Measurements from ENCODE around the gene RSL1D1.

The RSL1D1 gene
- total RNA-seq = 135 to 502 (median 207) reads per million in 9 experiments

DNA sequence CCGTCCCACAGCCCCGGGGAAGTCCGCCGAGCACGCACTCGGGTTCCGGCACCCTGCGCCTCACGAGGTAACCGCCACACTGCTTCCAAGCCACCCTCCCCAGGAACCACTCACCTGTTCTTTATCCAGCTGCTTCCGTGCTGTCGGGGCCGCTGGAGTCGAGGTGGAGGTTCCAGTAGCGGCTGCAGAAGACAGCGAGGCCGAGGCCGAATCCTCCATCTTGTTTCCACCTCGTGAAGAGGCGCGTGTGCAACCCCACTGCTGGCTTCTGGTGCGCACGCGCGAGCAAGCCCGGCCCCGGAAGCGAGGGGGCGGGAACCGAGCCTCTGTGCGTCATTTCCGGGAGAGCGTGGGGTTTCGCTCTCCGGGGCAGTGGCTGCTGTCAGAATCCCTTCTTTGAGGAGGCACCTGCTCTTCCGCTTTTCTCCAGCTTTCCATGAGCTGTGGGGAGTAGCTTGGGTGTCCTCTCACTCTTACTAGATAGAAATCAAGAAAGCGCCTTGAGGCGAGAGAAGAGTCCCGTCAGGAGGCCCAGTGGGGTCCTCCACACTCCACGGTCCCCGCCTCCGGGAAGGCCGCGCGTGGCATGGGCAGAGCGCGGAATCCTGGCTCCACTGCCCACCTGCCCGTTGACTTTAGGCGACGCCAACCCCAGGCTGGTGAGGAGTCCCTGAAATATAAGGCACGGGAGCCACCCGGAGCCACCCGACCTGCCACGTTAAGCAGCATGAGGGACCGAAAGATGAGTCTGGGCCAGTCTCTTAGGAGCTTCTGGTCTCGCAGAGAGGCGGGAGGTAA is at the start of gene RSL1D1:
Gene RSL1D1 (minus strand): TSS at position 249 of the 798 bp plus-strand sequence. CDS start 30 bp downstream, at position 219.
- Mint-ChIP-seq H3K36me3 (ENCODE audit: insufficient read depth) (peaks cover 45% of the 10 kb centered on the region), H3K27ac (peak within 1 kb of the TSS; percentile 97 to 98), H3K4me1 (ENCODE audit: low read depth in 2 of 2) (peaks cover 32 to 39% of the 10 kb centered on the region in 2 donors), H3K4me3 (peak within 1 kb of the TSS; percentile 99), H3K27me3 (no peaks in the 10 kb centered on the region), H3K9me3 (no peaks in the 10 kb centered on the region)
- peak; percentile 89 for ATAC-seq (replicated peaks)
- peak; percentile 91 to 97 (median 96) for DNase-seq

DNA sequence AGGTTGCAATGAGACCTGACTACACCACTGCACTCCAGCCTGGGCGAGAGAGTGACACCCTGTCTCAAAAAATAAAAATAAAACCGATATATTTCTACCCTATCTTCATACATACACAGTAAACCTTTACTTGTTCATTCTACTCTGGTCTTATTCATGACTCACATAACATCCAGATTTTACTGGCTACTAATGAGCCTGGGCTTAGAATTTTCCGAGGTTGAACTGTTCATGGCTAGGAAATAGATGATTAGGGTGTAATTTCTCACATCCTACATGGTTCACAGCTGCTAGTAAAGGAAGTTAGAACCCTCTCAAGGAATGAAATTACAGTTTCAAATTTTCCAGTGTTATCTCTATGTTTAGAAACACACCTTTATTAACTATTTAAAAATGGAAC is 49.7 kb upstream of the RSL1D1 start:
- Mint-ChIP-seq H3K27me3 (no peaks in the 10 kb centered on the region), H3K4me3 (no peak overlapping the region), H3K9me3 (no peaks in the 10 kb centered on the region), H3K4me1 (ENCODE audit: low read depth in 2 of 2) (peaks cover 28 to 45% of the 10 kb centered on the region in 2 donors), H3K36me3 (ENCODE audit: insufficient read depth) (peaks cover 48% of the 10 kb centered on the region), H3K27ac (peak overlapping the region in 1 of 2 donors; percentile 65)
- no peak for DNase-seq
- peak; percentile 21 for ATAC-seq (replicated peaks)

DNA sequence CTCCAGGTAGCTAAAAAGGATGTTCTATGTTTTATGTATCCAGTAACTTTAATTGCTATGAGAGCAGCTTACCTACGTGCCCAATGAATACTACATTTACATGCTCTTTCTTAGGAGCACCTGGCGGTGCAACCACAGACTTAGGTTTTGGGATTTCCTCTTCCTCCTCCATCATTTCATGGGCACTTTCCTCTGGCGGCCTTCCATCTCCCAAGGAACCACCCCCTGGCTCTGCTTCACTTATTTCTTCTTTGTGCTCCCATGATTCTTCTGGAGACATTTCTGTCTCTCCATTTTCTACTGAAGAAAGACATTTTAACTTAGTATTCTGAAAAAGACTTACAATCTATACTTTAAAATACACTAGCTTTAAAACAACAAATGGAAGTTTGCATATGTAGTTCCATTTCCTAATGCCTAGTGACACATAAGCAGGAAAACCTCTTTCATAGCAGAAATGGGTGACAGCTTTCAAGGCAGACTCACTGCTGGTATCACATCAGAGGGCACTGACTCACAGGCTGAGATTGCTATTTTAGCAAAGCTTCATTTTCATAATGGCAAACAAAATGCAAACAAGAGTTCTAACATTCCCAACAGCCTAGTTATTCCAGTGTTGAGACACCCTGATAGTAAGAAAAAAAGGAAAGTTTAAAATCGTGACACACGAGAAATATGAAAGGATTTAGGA is 45.3 kb upstream of the RSL1D1 start:
- ATAC-seq (replicated peaks) = no peak
- H3K36me3 Mint-ChIP-seq (ENCODE audit: insufficient read depth) = peaks cover 65% of the 10 kb centered on the region

DNA sequence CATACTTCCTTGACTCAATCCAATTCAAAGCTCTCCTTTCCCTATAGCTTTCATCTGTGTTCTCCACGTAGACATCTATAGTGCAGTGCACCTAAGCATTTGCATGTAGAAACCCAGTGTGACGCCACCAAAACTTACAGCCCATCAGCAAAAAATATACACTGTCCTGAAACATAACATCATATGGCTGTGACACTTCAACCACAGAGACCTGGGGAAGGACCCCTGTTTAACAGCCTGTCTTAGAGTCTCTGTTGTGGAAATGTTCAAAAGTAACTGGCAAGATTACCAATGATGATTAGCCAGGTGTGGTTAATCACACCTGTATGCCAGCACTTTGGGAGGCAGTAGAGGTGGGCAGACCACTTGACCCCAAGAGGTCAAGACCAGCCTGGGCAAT is 42.2 kb upstream of the RSL1D1 start:
- H3K27ac Mint-ChIP-seq = no peak overlapping the region
- H3K4me1 Mint-ChIP-seq (ENCODE audit: low read depth in 2 of 2) = peaks cover 5 to 16% of the 10 kb centered on the region in 2 donors
- H3K9me3 Mint-ChIP-seq = no peaks in the 10 kb centered on the region
- DNase-seq (no peak), ATAC-seq (replicated peaks) (peak; percentile 41)
- H3K27me3 Mint-ChIP-seq = no peaks in the 10 kb centered on the region
- peaks cover 85% of the 10 kb centered on the region for H3K36me3 Mint-ChIP-seq (ENCODE audit: insufficient read depth)
- no peak overlapping the region for H3K4me3 Mint-ChIP-seq

More for the DNA sequence above, 45.3 kb upstream of the RSL1D1 start:
- H3K27ac Mint-ChIP-seq = no peak overlapping the region
- H3K4me3 Mint-ChIP-seq = no peak overlapping the region
- DNase-seq = no peak
- H3K4me1 Mint-ChIP-seq (ENCODE audit: low read depth in 2 of 2) = peaks cover 22 to 40% of the 10 kb centered on the region in 2 donors
- H3K27me3 Mint-ChIP-seq = no peaks in the 10 kb centered on the region
- no peaks in the 10 kb centered on the region for H3K9me3 Mint-ChIP-seq

DNA sequence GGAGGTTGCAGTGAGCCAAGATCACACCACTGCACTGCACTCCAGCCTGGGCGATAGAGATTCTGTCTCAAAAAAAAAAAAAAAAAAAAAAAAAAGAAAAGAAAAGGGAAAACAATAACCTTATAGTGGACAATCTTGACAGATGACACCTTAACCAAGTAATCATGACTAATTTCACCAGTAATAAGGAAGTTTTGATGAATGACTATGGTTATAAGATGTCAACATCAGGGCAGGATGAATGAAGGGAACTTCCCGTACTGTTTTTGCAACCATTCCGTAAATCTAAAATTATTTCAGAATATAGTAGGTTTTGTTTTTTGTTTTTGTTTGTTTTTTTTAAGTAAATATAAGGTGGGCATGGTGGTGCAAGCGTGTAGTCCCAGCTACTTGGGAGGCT is 41.4 kb upstream of the RSL1D1 start:
- H3K36me3 Mint-ChIP-seq (ENCODE audit: insufficient read depth) = peaks cover 87% of the 10 kb centered on the region
- H3K27me3 Mint-ChIP-seq = no peaks in the 10 kb centered on the region
- ATAC-seq (replicated peaks) = no peak
- H3K4me1 Mint-ChIP-seq (ENCODE audit: low read depth in 2 of 2) = peaks cover 2 to 9% of the 10 kb centered on the region in 2 donors
- H3K27ac Mint-ChIP-seq = no peak overlapping the region
- no peak for DNase-seq
- no peaks in the 10 kb centered on the region for H3K9me3 Mint-ChIP-seq
- H3K4me3 Mint-ChIP-seq = no peak overlapping the region

DNA sequence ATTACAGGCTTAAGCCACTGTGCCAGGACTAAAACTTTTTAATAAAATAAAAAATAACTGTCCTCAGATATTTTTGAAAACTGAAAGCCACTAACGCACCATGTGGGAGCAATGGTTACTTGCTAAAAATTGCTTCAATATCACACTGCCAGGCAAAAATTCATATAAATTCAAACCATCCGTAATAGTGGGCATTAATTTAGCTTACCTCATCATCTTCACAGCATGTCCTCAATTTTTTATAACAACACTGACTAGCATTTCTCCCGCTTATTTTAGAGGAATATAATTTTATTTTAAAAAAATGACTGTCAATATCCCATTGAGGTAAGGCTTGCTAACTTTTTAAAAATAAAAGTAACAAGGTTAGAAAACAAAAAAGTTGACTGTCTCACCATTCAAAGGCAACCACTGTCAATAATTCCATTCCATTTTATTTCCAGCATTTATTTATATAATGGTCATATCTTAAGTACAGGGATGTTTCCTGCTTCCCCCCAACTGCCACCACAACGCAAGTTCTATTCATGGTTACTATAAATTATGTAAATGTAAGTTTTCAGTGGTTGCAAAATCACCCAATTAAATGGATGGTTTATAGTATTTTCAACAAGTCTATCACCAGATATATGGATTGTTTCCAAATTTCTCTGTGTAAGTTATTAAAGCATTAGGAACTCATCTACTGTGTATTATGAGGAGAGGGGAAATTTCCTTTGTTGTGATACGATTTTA is 39.1 kb upstream of the RSL1D1 start:
- Mint-ChIP-seq H3K36me3 (ENCODE audit: insufficient read depth) (peaks cover 93% of the 10 kb centered on the region), H3K27ac (peak overlapping the region in 1 of 2 donors; percentile 28), H3K4me1 (ENCODE audit: low read depth in 2 of 2) (peaks cover 2 to 5% of the 10 kb centered on the region in 2 donors), H3K9me3 (no peaks in the 10 kb centered on the region), H3K4me3 (no peak overlapping the region), H3K27me3 (no peaks in the 10 kb centered on the region)
- ATAC-seq (replicated peaks) (no peak), DNase-seq (no peak)

DNA sequence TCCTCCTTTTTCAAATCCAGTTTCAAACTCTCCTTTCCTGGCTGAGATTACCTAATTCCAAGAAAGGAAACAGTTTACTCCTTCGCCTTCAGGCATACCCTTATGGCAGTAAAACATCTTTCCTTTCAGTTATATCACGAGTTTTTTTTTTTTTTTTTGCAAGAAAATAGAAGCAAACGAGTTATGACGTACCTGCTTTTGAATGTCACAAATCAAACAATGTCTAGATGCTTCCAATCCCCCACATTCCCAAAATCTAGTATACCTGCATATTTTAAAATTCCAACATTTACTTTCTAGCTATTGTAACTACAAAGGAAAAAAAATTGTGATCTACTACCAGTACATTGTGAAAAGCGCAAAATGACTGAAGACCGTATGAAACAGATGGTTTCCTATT is 35.5 kb upstream of the RSL1D1 start:
- H3K4me1 Mint-ChIP-seq (ENCODE audit: low read depth in 2 of 2) = no peaks in the 10 kb centered on the region
- no peak for ATAC-seq (replicated peaks)
- DNase-seq = no peak
- peaks cover 96% of the 10 kb centered on the region for H3K36me3 Mint-ChIP-seq (ENCODE audit: insufficient read depth)
- no peaks in the 10 kb centered on the region for H3K27me3 Mint-ChIP-seq
- no peaks in the 10 kb centered on the region for H3K9me3 Mint-ChIP-seq
- no peak overlapping the region for H3K4me3 Mint-ChIP-seq
- H3K27ac Mint-ChIP-seq = no peak overlapping the region

DNA sequence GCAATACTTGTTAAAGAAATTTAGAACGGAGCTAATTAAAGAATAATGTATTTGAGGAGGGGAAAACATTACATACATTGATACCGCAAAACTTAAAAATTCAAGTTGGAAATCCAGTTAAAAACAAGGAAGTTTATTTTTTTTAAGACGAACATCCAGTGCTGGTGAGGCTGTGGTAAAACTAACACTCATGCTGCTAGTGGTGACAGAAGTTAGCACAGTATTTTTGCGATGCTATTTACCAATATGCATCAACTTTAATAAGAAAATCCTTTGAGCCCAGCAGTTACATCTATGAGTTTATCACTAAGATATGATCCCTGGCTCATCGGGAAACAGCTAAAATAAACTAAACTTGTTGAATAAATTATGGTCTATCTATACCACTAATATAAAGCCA is 32.7 kb upstream of the RSL1D1 start:
- ATAC-seq (replicated peaks) = no peak
- Mint-ChIP-seq H3K9me3 (no peaks in the 10 kb centered on the region), H3K36me3 (ENCODE audit: insufficient read depth) (peaks cover 98% of the 10 kb centered on the region), H3K27me3 (no peaks in the 10 kb centered on the region), H3K4me3 (no peak overlapping the region), H3K27ac (no peak overlapping the region), H3K4me1 (ENCODE audit: low read depth in 2 of 2) (no peaks in the 10 kb centered on the region)
- DNase-seq = no peak

DNA sequence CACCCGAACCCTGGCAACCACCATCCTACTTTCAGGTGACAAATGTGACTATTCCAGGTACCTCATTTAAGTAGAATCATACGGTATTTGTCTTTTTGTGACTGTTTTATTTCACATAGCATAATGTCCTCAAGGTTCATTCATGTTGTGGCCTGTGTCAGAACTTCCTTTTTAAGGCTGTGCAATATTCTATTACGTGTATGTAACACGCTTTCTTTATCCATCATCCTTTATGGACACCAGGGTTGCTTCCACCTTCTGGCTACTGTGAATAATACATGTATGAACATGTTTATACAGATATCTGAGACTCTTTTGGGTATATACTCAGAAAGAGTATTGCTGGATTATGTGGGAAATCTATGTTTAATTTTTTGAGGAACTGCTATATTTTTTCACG is 28.7 kb upstream of the RSL1D1 start:
- Mint-ChIP-seq H3K36me3 (ENCODE audit: insufficient read depth) (peaks cover 91% of the 10 kb centered on the region), H3K4me3 (no peak overlapping the region), H3K27ac (no peak overlapping the region), H3K27me3 (no peaks in the 10 kb centered on the region), H3K9me3 (no peaks in the 10 kb centered on the region), H3K4me1 (ENCODE audit: low read depth in 2 of 2) (no peaks in the 10 kb centered on the region)
- ATAC-seq (replicated peaks) (peak; percentile 32), DNase-seq (no peak)

DNA sequence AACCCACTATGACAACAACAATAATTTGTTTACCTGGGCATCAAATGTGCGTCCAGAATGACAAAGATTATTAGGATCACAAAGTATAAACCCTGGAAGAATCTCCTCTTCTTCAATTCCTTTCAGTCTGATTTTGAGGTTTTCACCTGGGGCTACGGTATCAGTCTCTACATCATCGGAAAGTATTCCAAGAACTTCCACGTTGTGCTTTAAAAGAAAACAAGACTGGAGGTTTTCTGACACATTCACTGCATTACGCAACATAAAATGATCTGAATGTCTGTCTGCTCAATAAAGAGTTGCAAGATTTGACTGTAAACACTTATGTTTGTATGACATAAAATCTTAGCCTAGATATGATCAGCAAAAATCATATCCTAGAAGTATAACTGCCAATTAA is 26.0 kb upstream of the RSL1D1 start:
- ATAC-seq (replicated peaks) (no peak), DNase-seq (no peak)
- no peak overlapping the region for H3K27ac Mint-ChIP-seq
- no peak overlapping the region for H3K4me3 Mint-ChIP-seq
- no peaks in the 10 kb centered on the region for H3K27me3 Mint-ChIP-seq
- peaks cover 88% of the 10 kb centered on the region for H3K36me3 Mint-ChIP-seq (ENCODE audit: insufficient read depth)
- H3K4me1 Mint-ChIP-seq (ENCODE audit: low read depth in 2 of 2) = no peaks in the 10 kb centered on the region
- no peaks in the 10 kb centered on the region for H3K9me3 Mint-ChIP-seq

DNA sequence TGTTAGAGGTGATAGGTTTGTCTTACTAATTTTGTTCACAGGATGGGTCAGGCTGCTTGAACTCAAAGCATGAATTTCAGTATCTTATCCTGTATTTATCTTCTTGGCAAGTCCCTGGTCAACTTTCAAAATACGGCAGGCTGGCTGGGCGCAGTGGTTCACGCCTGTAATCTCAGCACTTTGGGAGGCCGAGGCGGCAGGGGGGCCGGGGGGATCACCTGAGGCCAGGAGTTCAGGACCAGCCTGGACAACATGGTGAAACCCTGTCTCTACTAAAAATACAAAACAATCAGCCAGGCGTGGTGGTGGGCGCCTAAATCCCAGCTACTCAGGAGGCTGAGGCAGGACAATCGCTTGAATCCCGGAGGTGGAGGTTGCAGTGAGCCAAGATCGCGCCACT is 25.0 kb upstream of the RSL1D1 start:
- peak overlapping the region in 1 of 2 donors; percentile 46 for H3K27ac Mint-ChIP-seq
- H3K9me3 Mint-ChIP-seq = no peaks in the 10 kb centered on the region
- ATAC-seq (replicated peaks) (no peak), DNase-seq (no peak)
- H3K4me3 Mint-ChIP-seq = no peak overlapping the region
- peaks cover 87% of the 10 kb centered on the region for H3K36me3 Mint-ChIP-seq (ENCODE audit: insufficient read depth)
- H3K4me1 Mint-ChIP-seq (ENCODE audit: low read depth in 2 of 2) = no peaks in the 10 kb centered on the region
- H3K27me3 Mint-ChIP-seq = no peaks in the 10 kb centered on the region

DNA sequence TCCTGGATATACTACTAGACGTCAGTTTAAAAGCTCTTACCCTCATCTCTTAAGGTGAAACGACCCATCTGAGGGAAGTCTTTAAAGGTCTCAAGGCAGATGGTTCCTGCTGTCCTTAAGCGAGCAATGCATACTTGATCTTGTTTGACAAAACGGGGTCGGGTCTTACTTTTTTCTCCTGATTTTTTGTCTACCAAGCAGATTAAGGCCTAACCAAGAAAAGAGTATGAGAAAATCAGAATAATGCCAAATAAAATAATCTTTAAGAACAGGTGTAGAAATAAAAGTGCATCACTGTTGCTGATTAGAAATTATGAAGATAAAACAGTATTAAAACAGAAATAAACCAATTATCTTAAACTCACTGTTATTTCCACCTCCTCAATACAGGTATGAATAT is 24.4 kb upstream of the RSL1D1 start:
- H3K27ac Mint-ChIP-seq = peak overlapping the region in 1 of 2 donors; percentile 79
- H3K4me3 Mint-ChIP-seq = no peak overlapping the region
- no peaks in the 10 kb centered on the region for H3K4me1 Mint-ChIP-seq (ENCODE audit: low read depth in 2 of 2)
- ATAC-seq (replicated peaks) = no peak
- H3K9me3 Mint-ChIP-seq = no peaks in the 10 kb centered on the region
- H3K27me3 Mint-ChIP-seq = no peaks in the 10 kb centered on the region
- H3K36me3 Mint-ChIP-seq (ENCODE audit: insufficient read depth) = peaks cover 85% of the 10 kb centered on the region
- DNase-seq = no peak

DNA sequence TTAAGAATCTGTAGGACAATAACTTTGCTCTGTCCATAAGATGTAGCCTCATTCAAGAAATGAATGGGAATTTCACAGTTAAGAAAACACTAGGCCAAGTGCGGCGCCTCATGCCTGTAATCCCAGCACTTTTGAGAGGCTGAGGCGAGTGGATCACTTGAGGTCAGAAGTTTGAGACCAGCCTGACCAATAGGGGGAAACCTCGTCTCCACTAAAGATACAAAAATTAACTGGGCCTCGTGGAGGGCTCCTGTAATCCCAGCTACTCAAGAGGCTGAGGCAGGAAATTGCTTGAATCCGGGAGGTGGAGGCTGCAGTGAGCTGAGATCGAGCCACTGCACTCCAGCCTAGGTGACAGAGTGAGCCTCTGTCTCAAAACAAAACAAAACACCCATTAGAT is 19.9 kb upstream of the RSL1D1 start:
- no peaks in the 10 kb centered on the region for H3K27me3 Mint-ChIP-seq
- DNase-seq (no peak), ATAC-seq (replicated peaks) (no peak)
- no peaks in the 10 kb centered on the region for H3K9me3 Mint-ChIP-seq
- no peak overlapping the region for H3K4me3 Mint-ChIP-seq
- peak overlapping the region in 1 of 2 donors; percentile 46 for H3K27ac Mint-ChIP-seq
- H3K4me1 Mint-ChIP-seq (ENCODE audit: low read depth in 2 of 2) = no peaks in the 10 kb centered on the region
- H3K36me3 Mint-ChIP-seq (ENCODE audit: insufficient read depth) = peaks cover 63% of the 10 kb centered on the region
